ENCODE results near the gene CISTR.
"Not testable (repeated sequence)": the region's sequence is repeated elsewhere in the genome, so short reads cannot be mapped to it uniquely, and the experiment has no call there.

Gene CISTR

GRCh38 chr12:53725824-53726223, 26.0 kb downstream of the CISTR start:
- Histone ChIP-seq H3K4me3 (ENCODE audit: low read depth, low read length) (no peak overlapping the region), H3K27me3 (no peaks in the 10 kb centered on the region), H3K36me3 (no peaks in the 10 kb centered on the region), H3K4me1 (no peaks in the 10 kb centered on the region), H3K9me3 (no peaks in the 10 kb centered on the region)
- no peak for TF ChIP-seq CTCF (IDR thresholded peaks at IDR 0.05; ENCODE audit: low read depth, low read length)
- DNase-seq, result no peak

DNA sequence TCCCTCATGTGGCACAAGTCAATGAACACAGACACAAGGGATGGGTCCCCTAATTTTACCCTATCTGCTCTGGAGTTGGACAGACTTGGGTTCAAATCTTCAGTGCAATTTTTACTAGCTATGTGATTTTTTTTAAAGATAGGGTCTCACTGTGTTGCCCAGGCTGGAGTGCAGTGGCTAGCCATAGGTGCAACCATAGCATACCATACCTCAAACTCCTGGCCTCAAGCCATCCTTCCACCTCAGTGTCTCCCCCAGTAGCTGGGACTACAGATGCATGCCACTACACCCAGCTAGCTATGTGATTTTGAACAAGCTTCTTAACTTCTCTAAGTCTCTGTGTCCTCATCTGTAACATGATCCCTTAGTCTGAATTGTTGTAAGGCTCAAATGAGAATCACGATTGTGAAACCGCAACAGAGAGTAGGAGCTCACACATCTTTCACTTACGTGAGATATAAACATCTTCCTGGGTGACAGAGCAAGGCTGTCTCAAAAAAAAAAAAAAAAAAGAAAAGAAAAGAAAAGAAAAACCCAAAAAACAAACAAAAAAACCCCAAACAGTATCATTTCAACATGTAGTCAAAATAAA, 29.2 kb downstream of the CISTR start:
- H3K4me3 ChIP-seq (ENCODE audit: low read depth, low read length), result no peak overlapping the region
- no peaks in the 10 kb centered on the region for H3K36me3 ChIP-seq
- no peak for DNase-seq
- no peak for TF ChIP-seq CTCF (IDR thresholded peaks at IDR 0.05; ENCODE audit: low read depth, low read length)
- no peaks in the 10 kb centered on the region for H3K9me3 ChIP-seq
- no peaks in the 10 kb centered on the region for H3K4me1 ChIP-seq
- no peaks in the 10 kb centered on the region for H3K27me3 ChIP-seq

DNA sequence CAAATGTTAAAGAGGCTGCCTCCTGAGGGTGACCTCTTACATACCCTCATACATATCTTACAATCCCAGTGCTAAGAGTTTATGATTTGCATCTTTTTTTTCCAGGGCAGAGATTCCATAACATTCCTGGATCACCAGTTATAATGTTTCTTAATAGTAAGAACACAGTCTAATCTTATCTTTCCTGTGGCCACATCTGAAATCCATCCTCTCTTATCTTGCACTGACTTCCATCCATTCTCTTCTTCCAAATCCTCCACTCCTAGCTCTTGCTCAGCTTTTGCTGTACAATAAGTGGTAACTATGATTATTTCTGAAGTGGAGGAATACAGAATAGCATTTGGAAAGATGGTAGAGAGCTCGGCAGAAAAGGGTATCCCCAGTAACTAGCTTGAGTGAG, 30.8 kb downstream of the CISTR start:
- no peaks in the 10 kb centered on the region for H3K36me3 ChIP-seq
- no peaks in the 10 kb centered on the region for H3K9me3 ChIP-seq
- no peak overlapping the region for H3K4me3 ChIP-seq (ENCODE audit: low read depth, low read length)
- no peak for DNase-seq
- TF ChIP-seq CTCF (IDR thresholded peaks at IDR 0.05; ENCODE audit: low read depth, low read length), result no peak
- H3K27me3 ChIP-seq, result no peaks in the 10 kb centered on the region
- H3K4me1 ChIP-seq, result no peaks in the 10 kb centered on the region

DNA sequence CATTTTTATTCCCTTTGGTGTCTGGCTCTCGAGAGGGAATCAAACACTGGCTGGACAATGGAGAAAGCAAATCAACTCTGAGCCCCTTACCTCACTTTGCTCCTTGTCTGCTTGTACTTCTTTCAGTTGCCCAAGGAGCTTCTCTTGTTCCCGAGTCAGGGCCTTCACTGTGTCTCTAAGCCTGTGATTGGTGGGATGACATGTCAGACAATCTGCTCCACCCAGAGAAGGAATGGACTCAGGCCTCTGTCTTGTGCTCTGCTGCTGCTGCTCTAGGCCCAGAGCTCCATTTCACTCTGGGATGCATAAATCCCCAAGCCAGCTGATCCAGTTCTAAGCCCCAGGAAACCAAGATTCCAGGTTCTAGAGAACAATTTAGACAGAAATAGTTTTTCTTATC, 32.1 kb downstream of the CISTR start:
- H3K36me3 ChIP-seq, result no peaks in the 10 kb centered on the region
- H3K27me3 ChIP-seq, result no peaks in the 10 kb centered on the region
- no peak for DNase-seq
- TF ChIP-seq CTCF (IDR thresholded peaks at IDR 0.05; ENCODE audit: low read depth, low read length), result no peak
- H3K9me3 ChIP-seq, result no peaks in the 10 kb centered on the region
- no peaks in the 10 kb centered on the region for H3K4me1 ChIP-seq
- H3K4me3 ChIP-seq (ENCODE audit: low read depth, low read length), result no peak overlapping the region

DNA sequence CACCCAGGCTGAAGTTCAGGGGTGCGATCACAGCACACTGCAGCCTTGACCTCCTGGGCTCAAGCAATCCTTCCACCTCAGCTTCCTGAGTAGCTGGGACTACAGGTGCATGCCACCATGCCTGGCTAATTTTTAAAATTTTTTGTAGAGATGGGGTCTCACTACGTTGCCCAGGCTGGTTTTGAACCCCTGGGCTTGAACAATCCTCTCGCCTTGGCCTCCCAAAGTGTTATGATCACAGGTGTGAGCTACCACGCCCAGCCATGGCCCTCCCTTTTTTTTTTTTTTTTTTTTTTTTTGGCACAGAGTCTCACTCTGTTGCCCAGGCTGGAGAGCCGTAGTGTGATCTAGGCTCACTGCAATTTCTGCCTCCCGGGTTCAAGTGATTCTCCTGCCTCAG, 33.2 kb downstream of the CISTR start:
- not testable (repeated sequence) for H3K4me1 ChIP-seq; H3K27me3 ChIP-seq; DNase-seq; H3K4me3 ChIP-seq (ENCODE audit: low read depth, low read length); H3K36me3 ChIP-seq; H3K9me3 ChIP-seq

GRCh38 chr12:53717319-53717718, 34.5 kb downstream of the CISTR start:
- no peak overlapping the region for H3K4me3 ChIP-seq (ENCODE audit: low read depth, low read length)
- H3K4me1 ChIP-seq, result no peaks in the 10 kb centered on the region
- TF ChIP-seq CTCF (IDR thresholded peaks at IDR 0.05; ENCODE audit: low read depth, low read length), result no peak
- H3K27me3 ChIP-seq, result no peaks in the 10 kb centered on the region
- H3K9me3 ChIP-seq, result no peaks in the 10 kb centered on the region
- DNase-seq, result no peak
- H3K36me3 ChIP-seq, result no peaks in the 10 kb centered on the region

DNA sequence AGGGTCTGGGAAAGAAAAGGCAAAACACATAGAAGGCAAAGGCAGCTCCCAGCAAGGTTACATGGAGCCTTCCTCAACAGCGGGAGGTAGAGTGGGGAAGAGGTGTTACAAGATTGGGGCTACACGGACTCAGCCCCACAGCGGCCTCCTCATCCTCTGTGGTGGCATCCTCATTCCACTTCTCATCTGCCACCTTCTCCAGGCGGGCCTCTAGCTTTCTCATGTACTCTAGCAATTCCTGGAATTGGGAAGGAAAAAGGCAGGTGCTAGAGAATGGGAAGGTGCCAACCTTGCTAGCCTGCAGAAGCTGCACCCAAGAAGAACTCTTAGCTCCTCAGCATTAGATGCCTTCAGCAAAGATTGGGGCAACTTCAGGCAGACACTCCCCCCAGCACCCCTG, 37.8 kb downstream of the CISTR start:
- Histone ChIP-seq H3K36me3 (no peaks in the 10 kb centered on the region), H3K4me3 (ENCODE audit: low read depth, low read length) (no peak overlapping the region), H3K9me3 (no peaks in the 10 kb centered on the region), H3K27me3 (peaks cover 8% of the 10 kb centered on the region), H3K4me1 (no peaks in the 10 kb centered on the region)
- TF ChIP-seq CTCF (IDR thresholded peaks at IDR 0.05; ENCODE audit: low read depth, low read length), result no peak
- no peak for DNase-seq
